ENCODE results near the gene PRDM8.

The PRDM8 gene

GRCh38 chr4:80189956-80190677, 7.2 kb upstream of the PRDM8 start:
- no peak for TF ChIP-seq CTCF (IDR thresholded peaks at IDR 0.05)

- TF ChIP-seq CTCF (IDR thresholded peaks at IDR 0.05) = no peak
Measured at GRCh38 chr4:80192252-80192866, 4.9 kb upstream of the PRDM8 start.

- TF ChIP-seq CTCF (IDR thresholded peaks at IDR 0.05) = no peak
Measured at GRCh38 chr4:80192937-80193336, 4.4 kb upstream of the PRDM8 start.

GRCh38 chr4:80195441-80196140, 1.7 kb upstream of the PRDM8 start:
- TF ChIP-seq CTCF (IDR thresholded peaks at IDR 0.05) = no peak

- TF ChIP-seq CTCF (IDR thresholded peaks at IDR 0.05) = no peak
Measured at GRCh38 chr4:80196259-80196921, 913 bp upstream of the PRDM8 start.

GRCh38 chr4:80197601-80198440, 518 bp downstream of the PRDM8 start:
- no peak for TF ChIP-seq CTCF (IDR thresholded peaks at IDR 0.05)

GRCh38 chr4:80198441-80198837, 1.1 kb downstream of the PRDM8 start:
- no peak for TF ChIP-seq CTCF (IDR thresholded peaks at IDR 0.05)
